Activated CD8-positive, alpha-beta T cell treated with anti-CD3 and anti-CD28 coated beads for 36 hours (primary cell): ENCODE measurements around the gene FABP6. TPM values are rescaled to one million over a fixed set of nuclear protein-coding genes. Genes with fewer than 3 reads are reported as not detected.

Source experiments
- ATAC-seq: fragments of 200-7000 bp; cut with Tn5 transposase; one replicate; pipeline ENCODE4 v1.10.0; 2021; ENCODE audit warnings: mild to moderate bottlenecking, moderate library complexity
- CTCF ChIA-PET: fragments of 350-600 bp; sonication (Branson Sonifier 250); formaldehyde crosslinking; loops from one replicate; lab custom pipeline; 2021; ENCODE audit warnings: antibody characterized with exemption; lab: Charles Lee
- POLR2A ChIA-PET: fragments of 350-600 bp; sonication (Branson Sonifier 250); formaldehyde crosslinking; loops from one replicate; lab custom pipeline; 2021; ENCODE audit warnings: antibody characterized with exemption; lab: Charles Lee
- DNase-seq: peaks from one replicate; pipeline ENCODE4 v3.0.0-alpha.2; 2020
- H3K27ac Mint-ChIP-seq: one replicate; pipeline ENCODE4 v1.8.0; 2021; ENCODE audit warnings: mild to moderate bottlenecking, mixed read lengths
- H3K27me3 Mint-ChIP-seq: one replicate; pipeline ENCODE4 v1.8.0; 2021; ENCODE audit warnings: mixed read lengths
- H3K36me3 Mint-ChIP-seq: one replicate; pipeline ENCODE4 v1.8.0; 2021; ENCODE audit warnings: low read depth, mixed read lengths
- H3K4me1 Mint-ChIP-seq: one replicate; pipeline ENCODE4 v1.8.0; 2021; ENCODE audit warnings: low read depth, mixed read lengths
- H3K4me3 Mint-ChIP-seq: one replicate; pipeline ENCODE4 v1.8.0; 2021; ENCODE audit warnings: mild to moderate bottlenecking, moderate library complexity, mixed read lengths
- H3K9me3 Mint-ChIP-seq: one replicate; pipeline ENCODE4 v1.8.0; 2021; ENCODE audit warnings: mixed read lengths
- intact Hi-C: fragments of 100-400 bp; cut with micrococcal nuclease; formaldehyde crosslinking; loops from one replicate; pipeline ENCODE4 v1.10.0; 2022
- total RNA-seq, 2 experiments: library from RNA; stranded (reverse); gene quantifications; one replicate each; pipeline ENCODE4 v1.2.3, GENCODE V29; 2021
- TF ChIP-seq, protein P1 (sequence below): fragments of 200-600 bp; IDR thresholded peaks from one replicate; pipeline ENCODE4 v1.8.0; 2022; ENCODE audit warnings: antibody characterized with exemption, mild to moderate bottlenecking

FABP6 gene
- total RNA-seq, 2 experiments from 2014 or later, result not detected

DNA sequence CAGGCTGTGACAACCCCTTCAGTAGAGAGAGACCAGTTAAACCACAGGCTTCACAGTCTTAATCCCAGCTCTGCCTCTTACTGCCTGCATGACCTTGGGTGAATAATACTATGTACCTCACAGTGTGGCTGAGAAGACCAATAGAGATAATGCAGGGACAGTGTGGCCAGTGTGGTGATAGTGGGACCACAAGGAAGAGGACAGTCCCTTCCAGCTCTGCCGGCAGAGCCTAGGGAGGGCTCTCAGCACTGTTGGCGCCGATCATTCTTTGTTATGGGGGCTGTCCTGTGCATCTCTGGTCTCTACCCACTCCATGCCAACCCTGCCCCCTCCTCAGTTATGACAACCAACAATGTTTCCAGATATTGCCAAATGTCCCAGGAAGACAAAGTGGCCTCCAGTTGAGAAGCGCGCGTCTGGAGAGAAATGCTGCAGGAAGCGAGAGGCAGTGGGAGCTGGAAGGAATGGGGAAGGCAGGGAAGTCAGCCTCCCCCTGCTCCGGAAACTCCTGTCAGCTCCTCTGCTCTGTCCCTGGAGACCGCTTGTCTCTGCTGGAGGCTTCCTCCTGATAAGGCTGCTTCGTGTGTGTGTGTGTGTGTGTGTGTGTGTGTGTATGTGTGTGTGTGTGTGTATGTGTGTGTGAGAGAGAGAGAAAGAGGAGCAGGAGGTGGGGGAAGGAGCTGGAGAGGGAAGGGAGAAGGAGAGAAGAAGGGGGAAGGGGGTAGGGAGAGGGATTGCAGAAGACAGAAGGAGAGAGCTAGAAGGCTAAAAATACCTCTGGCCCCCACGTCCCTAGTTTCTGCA is 31.8 kb upstream of the FABP6 start:
- H3K36me3 Mint-ChIP-seq, result no peaks in the 10 kb centered on the region
- H3K9me3 Mint-ChIP-seq, result no peaks in the 10 kb centered on the region
- intact Hi-C loops, result no loop called here
- ChIA-PET CTCF (interaction anchor here (1.1 to 10.4 kb wide), 4 partner anchors 35 to 176 kb away, joined by 3 to 119 read pairs (median 8); no protein-coding TSS in a partner anchor), POLR2A (interaction anchor here (1.0 kb wide), 1 partner anchor 79 kb away, joined by 4 read pairs; no protein-coding TSS in a partner anchor)
- H3K4me3 Mint-ChIP-seq, result no peak overlapping the region
- ATAC-seq (no peak), DNase-seq (no peak)
- H3K27me3 Mint-ChIP-seq, result peaks cover 4% of the 10 kb centered on the region
- H3K4me1 Mint-ChIP-seq, result peaks cover 8% of the 10 kb centered on the region
- no peak overlapping the region for H3K27ac Mint-ChIP-seq
- TF ChIP-seq, protein P1, sequence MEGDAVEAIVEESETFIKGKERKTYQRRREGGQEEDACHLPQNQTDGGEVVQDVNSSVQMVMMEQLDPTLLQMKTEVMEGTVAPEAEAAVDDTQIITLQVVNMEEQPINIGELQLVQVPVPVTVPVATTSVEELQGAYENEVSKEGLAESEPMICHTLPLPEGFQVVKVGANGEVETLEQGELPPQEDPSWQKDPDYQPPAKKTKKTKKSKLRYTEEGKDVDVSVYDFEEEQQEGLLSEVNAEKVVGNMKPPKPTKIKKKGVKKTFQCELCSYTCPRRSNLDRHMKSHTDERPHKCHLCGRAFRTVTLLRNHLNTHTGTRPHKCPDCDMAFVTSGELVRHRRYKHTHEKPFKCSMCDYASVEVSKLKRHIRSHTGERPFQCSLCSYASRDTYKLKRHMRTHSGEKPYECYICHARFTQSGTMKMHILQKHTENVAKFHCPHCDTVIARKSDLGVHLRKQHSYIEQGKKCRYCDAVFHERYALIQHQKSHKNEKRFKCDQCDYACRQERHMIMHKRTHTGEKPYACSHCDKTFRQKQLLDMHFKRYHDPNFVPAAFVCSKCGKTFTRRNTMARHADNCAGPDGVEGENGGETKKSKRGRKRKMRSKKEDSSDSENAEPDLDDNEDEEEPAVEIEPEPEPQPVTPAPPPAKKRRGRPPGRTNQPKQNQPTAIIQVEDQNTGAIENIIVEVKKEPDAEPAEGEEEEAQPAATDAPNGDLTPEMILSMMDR, result no peak

DNA sequence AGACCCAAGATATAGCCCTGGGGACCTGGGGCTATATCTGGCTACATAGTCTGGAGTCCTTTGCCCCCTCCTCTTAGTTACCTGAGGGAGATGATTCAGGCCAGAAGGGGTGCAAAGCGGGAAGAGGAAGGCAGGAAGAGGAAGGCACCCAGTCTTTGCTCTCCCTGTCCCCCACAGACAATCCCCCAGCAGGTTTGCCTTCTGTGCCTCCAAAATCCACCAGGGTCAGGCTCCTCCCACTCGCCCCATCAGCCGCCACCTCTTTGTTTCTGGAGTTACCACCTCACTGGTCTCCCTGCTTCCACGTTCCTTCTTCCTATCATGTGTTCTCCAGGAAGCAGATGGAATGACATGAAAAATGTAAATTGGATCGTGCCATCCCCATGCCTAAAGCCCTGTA is 31.2 kb upstream of the FABP6 start:
- TF ChIP-seq, protein P1, result no peak
- DNase-seq (no peak), ATAC-seq (no peak)
- peaks cover 4% of the 10 kb centered on the region for H3K27me3 Mint-ChIP-seq
- no peaks in the 10 kb centered on the region for H3K9me3 Mint-ChIP-seq
- H3K36me3 Mint-ChIP-seq, result no peaks in the 10 kb centered on the region
- ChIA-PET POLR2A (no interaction called here), CTCF (interaction anchor here (0.8 to 10.4 kb wide), 7 partner anchors 21 to 176 kb away, joined by 3 to 119 read pairs (median 4); no protein-coding TSS in a partner anchor)
- H3K4me1 Mint-ChIP-seq, result peaks cover 6% of the 10 kb centered on the region
- no peak overlapping the region for H3K4me3 Mint-ChIP-seq
- intact Hi-C loops, result no loop called here
- no peak overlapping the region for H3K27ac Mint-ChIP-seq

DNA sequence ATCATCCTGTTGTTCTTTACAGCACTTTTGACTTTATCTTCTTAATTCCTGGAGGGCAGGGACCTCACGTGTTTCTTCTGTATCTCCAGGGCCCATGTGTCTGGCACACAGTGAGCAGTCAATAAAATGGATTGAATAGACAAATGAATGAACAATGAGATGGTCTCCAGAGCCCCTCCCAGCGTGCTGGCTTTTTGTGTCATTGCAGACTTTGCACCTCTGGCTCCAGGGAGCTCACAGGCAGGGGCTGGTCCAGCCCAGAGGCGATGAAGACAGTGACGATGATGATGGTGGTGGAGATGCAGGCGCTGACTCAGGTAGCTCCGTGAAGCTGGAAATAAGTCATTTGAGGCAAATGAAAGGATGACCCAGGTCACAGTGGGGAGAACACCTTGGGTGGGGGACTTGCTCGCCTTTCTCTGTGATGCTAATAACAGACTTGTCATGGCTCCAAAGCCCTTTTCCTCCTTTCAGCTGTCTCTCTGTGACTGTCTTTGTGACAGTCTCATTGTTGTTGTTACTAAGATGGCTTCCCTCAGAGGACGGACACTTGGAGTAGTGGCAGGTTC is 30.4 kb upstream of the FABP6 start:
- Mint-ChIP-seq H3K36me3 (no peaks in the 10 kb centered on the region), H3K9me3 (no peaks in the 10 kb centered on the region), H3K27me3 (peaks cover 4% of the 10 kb centered on the region), H3K27ac (no peak overlapping the region), H3K4me1 (peaks cover 6% of the 10 kb centered on the region), H3K4me3 (no peak overlapping the region)
- DNase-seq, result no peak
- intact Hi-C loops, result loop anchor here (1.0 kb wide), 1 partner anchor 146 kb away; no protein-coding TSS in a partner anchor
- ATAC-seq, result no peak
- CTCF ChIA-PET, result interaction anchor here (0.7 to 10.4 kb wide), 17 partner anchors 8 to 286 kb away, joined by 3 to 119 read pairs (median 3); no protein-coding TSS in a partner anchor
- TF ChIP-seq, protein P1, result no peak
- POLR2A ChIA-PET, result no interaction called here

DNA sequence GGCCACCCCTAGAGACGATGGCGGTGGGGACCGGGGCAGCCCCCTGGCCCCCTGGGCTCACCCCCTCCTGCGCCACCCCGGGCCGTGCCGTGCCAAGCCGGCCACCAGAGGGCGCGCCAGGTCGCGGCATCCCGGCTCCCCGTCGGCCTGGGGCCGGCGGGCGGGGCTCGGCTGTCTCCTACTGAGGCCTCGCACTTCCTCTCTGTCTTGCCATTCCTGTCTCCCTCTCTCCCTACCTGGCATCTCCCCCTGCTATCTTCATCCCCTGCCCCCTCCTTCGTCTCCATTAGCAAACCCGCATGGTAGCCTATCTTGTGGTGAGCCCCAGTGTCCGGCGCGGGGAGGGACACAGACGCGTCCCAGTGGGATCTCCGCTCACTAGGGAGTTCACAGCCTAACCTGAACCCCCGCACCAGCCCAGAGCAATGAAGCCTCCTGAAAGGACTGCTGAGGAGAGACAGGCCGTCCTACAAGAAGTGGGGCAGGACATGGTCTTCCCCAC is 29.8 kb upstream of the FABP6 start:
- TF ChIP-seq, protein P1, result peak; percentile 84
- POLR2A ChIA-PET, result no interaction called here
- Mint-ChIP-seq H3K4me1 (peaks cover 6% of the 10 kb centered on the region), H3K9me3 (no peaks in the 10 kb centered on the region), H3K27me3 (peaks cover 4% of the 10 kb centered on the region), H3K36me3 (no peaks in the 10 kb centered on the region), H3K4me3 (peak overlapping the region; percentile 58), H3K27ac (no peak overlapping the region)
- ATAC-seq, result peak; percentile 100
- DNase-seq, result peak; percentile 73
- CTCF ChIA-PET, result interaction anchor here (0.8 to 10.4 kb wide), 13 partner anchors 9 to 286 kb away, joined by 3 to 119 read pairs (median 4); no protein-coding TSS in a partner anchor
- intact Hi-C loops, result loop anchor here (1.0 kb wide), 1 partner anchor 146 kb away; no protein-coding TSS in a partner anchor
